Lower leg skin (tissue), 4 donors: ENCODE measurements around the gene MAGEB17. TPM values are rescaled to one million over a fixed set of nuclear protein-coding genes. Genes with fewer than 3 reads are reported as not detected.

Experiments
- DNase-seq, 2 donors: peaks; one replicate each; pipeline ENCODE4 v3.0.0-alpha.2; 2019; ENCODE audit warnings: low spot score in 2 of 2
- H3K4me3 ChIP-seq: fragments of 200-600 bp; sonication (generic); 2 replicates; pipeline ENCODE4 v1.5.1; 2017; ENCODE audit warnings: mild to moderate bottlenecking, low read depth; ENCODE audit not compliant: poor library complexity, severe bottlenecking
- CTCF ChIP-seq, 3 donors: fragments of 450-650 bp; IDR thresholded peaks; one replicate each; pipeline ENCODE4 v1.5.1; 2016; ENCODE audit warnings: antibody characterized with exemption in 3 of 3, mild to moderate bottlenecking in 3 of 3, moderate library complexity in 2 of 3
- POLR2A ChIP-seq, 2 donors: fragments of 450-650 bp; IDR thresholded peaks; one replicate each; pipeline ENCODE4 v1.6.1; 2016 to 2017; ENCODE audit warnings: antibody characterized with exemption in 2 of 2, mild to moderate bottlenecking in 1 of 2, moderate library complexity in 1 of 2
- WGBS, 2 donors: methylation state at CpG; one replicate each; pipeline ENCODE4 v1.1.5; 2018; 5-methylcytosine and 5-hydroxymethylcytosine counted together
- intact Hi-C: fragments of 100-400 bp; cut with DNase I; formaldehyde crosslinking; loops from one replicate; pipeline ENCODE4 v1.15.0; 2023; ENCODE audit warnings: low total_unique reads
- total RNA-seq, 4 donors: library from RNA; depleted of rRNA; stranded (reverse); fragments of >200 nt; gene quantifications; one replicate each; pipeline ENCODE4 v1.1.0, GENCODE V29; 2016

The MAGEB17 gene
- total RNA-seq, 4 donors from 2014 or later = not detected

DNA sequence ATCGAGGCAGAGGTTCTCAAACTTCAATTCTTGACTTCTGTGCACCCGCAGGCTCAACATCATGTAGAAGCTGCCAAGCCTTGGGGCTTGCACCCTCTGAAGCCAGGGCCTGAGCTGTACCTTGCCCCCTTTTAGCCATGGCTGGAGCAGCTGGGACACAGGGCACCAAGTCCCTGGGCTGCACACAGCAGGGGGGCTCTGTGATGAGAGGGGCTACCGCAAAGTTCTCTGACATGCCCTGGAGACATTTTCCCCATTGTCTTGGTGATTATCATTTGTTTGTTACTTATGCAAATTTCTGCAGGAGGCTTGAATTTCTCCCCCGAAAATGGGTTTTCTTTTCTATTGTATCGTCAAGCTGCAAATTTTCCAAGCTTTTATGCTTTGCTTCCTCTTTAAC, 4.9 kb upstream of the MAGEB17 start:
- no peak for TF ChIP-seq POLR2A (IDR thresholded peaks at IDR 0.05)
- no peak for TF ChIP-seq CTCF (IDR thresholded peaks at IDR 0.05)
- intact Hi-C loops = no loop called here
- H3K4me3 ChIP-seq = no peak overlapping the region
- WGBS, 2 donors = 41 to 71% methylated on average over 3 to 5 of the region's 5 CpGs
- no peak for DNase-seq

DNA sequence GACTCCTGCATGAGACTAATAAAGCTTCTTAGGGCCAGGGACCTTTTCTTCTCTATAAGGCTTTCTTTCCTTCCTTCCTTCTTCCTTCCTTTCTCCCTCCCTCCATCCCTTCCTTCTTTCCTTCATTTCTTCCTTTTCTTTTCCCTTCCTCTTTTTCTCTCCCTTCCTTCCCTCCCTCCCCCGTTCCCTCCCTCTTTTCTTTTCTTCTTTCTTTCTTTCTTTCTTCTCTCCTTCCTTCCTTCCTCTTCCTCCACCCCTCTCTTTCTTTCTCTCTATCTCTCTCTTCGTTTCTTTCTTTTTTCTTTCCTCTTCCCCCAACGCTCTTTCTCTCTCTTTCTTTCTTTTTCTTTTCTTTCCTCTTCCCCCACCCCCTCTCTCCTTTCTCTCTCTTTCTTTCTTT, 2.5 kb upstream of the MAGEB17 start:
- WGBS, 2 donors = 85 to 87% methylated on average over 3 of the region's 3 CpGs
- no peak overlapping the region for H3K4me3 ChIP-seq
- intact Hi-C loops = no loop called here
- DNase-seq = no peak
- TF ChIP-seq CTCF (IDR thresholded peaks at IDR 0.05) = no peak
- TF ChIP-seq POLR2A (IDR thresholded peaks at IDR 0.05) = no peak

GRCh38 chrX:16171039-16171438, 3.8 kb downstream of the MAGEB17 start:
- intact Hi-C loops = no loop called here
- DNase-seq = no peak
- 96 to 100% methylated on average over 1 to 9 of the region's 9 CpGs for WGBS, 2 donors
- H3K4me3 ChIP-seq = no peak overlapping the region
- TF ChIP-seq POLR2A (IDR thresholded peaks at IDR 0.05) (no peak), CTCF (IDR thresholded peaks at IDR 0.05) (no peak)

DNA sequence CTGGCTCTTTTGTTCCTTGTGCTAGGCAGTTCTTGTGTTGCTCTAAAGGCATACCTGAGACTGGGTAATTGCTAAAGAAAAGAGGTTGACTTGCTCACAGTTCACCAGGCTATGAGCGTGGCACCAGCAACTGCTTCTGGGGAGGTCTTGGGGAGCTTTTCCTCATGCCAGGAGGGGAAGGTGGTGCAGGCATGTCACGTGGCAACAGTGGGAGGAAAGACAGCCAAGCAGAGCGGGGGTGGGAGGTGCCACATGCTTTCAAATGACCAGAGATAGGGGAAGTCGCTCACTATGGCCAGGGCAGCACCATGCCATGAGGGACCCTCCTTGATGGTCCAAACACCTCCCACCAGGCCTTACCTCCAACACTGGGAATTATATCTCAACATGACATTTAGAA, 4.7 kb downstream of the MAGEB17 start:
- intact Hi-C loops = no loop called here
- H3K4me3 ChIP-seq = no peak overlapping the region
- 81 to 95% methylated on average over 4 of the region's 4 CpGs for WGBS, 2 donors
- DNase-seq = no peak
- TF ChIP-seq CTCF (IDR thresholded peaks at IDR 0.05) (no peak), POLR2A (IDR thresholded peaks at IDR 0.05) (no peak)

DNA sequence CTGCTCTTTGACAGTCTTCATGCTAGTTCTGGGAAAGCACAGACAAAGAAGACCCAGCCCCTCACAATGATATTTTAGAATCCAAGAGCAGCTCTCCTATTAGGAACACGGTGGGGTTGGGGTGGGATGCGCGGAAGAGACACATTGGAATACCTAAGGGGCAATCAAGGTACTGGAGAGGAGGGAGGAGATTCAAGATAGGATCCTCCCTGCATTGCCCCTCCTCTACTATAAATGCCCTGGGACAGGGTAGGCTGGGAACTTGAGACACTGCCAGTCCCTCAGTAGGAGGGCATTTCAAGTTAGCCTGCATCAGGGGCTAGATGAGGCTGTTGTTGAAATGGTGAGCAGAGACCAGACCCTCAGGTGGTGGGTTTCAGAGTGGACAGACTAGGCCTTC, 5.1 kb downstream of the MAGEB17 start:
- H3K4me3 ChIP-seq = no peak overlapping the region
- no peak for DNase-seq
- WGBS, 2 donors = 94 to 100% methylated on average over 3 of the region's 3 CpGs
- TF ChIP-seq CTCF (IDR thresholded peaks at IDR 0.05) (no peak), POLR2A (IDR thresholded peaks at IDR 0.05) (no peak)
- intact Hi-C loops = no loop called here

DNA sequence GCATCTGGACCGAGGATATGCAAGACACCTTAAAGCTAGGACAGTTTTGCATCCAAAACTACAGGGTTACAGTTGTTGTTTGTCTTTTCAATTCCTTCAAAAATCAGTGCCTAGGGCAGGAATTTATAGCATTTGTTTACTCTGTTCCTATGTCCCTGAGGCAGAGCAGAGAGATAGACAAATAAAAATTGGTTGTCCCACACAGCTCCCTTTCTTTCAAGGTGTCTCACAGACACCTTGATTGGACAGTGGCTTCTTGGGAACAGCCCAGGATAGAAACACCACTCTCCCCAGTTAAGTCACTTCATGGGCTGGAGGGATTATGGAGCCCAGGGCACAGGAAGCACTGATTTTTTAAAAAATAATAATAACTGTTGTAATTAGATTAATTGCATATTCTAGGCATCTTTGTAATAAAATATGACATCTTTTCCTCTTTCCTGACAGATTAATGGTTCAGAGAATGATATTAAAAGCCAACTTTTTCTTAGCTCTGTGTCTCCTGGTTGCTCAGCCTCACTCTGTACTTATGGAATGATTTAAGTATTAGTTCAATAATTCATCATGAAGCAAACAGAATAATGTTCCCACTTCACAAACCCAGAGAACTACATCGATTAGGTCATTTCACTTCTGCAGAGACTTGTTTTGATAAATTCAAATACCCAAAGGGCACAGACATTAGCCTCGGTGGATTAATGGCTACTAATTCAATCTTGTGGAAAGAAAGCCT, 8.2 kb downstream of the MAGEB17 start:
- intact Hi-C loops = no loop called here
- WGBS, 2 donors = 56 to 74% methylated on average over 3 of the region's 3 CpGs
- no peak overlapping the region for H3K4me3 ChIP-seq
- DNase-seq = no peak
- TF ChIP-seq CTCF (IDR thresholded peaks at IDR 0.05) (no peak), POLR2A (IDR thresholded peaks at IDR 0.05) (no peak)
